Kasumi-1 (cell line): ENCODE data around the gene GOLGA8A.
"Not testable (repeated sequence)": the region's sequence is repeated elsewhere in the genome, so short reads cannot be mapped to it uniquely, and the experiment has no call there.

Experiments
- DNase-seq, 2 experiments: peaks; one replicate each; lab custom pipeline; 2025; lab: John Stamatoyannopoulos, UW

GOLGA8A gene, protein sequence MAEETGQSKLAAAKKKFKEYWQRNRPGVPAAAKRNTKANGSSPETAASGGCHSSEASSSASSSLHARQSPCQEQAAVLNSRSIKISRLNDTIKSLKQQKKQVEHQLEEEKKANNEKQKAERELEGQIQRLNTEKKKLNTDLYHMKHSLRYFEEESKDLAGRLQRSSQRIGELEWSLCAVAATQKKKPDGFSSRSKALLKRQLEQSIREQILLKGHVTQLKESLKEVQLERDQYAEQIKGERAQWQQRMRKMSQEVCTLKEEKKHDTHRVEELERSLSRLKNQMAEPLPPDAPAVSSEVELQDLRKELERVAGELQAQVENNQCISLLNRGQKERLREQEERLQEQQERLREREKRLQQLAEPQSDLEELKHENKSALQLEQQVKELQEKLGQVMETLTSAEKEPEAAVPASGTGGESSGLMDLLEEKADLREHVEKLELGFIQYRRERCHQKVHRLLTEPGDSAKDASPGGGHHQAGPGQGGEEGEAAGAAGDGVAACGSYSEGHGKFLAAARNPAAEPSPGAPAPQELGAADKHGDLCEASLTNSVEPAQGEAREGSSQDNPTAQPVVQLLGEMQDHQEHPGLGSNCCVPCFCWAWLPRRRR

DNA sequence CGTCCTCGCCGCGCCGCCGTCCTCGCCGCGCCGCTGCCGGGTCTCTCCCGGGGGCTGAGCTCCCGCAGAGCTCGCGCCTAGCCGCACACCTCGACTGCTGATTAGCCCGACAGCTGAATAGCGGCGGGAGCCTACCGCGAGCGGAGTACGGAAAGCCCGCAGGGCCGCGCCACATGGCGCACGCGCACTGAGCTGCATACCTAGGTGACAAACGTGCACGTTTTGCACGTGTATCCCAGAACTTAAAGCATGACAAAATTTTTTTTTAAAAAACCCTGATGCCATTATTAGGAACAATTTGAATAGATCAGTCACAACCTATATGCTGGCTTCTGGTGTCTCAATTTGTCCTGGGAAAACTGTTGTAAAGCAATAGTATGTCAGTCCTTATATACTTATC, at the start of gene GOLGA8A:
GOLGA8A (minus strand) TSS at position 122 of the 400 bp plus-strand sequence. CDS start 48,117 bp downstream, outside the sequence.
- DNase-seq, result no peak

DNA sequence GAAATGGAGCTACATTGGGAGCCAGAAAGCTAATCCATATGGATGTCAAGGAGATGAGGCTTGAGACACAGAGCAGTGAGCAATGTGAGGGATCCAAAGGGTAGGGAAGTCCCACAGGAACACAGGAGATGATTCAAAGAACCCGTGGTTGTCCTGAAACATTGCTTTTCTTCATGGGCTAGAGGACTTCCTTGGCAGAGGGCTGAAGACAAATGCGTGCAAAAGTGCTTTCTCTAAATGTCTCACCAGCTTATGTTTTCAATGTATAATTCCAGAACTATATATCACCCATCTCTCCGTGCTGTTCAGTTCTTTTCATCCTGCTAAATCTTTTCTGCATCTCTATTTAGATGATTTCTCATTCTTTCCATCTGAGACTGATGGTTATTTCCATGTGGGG, 46.0 kb upstream of the GOLGA8A start:
- DNase-seq, result no peak

DNA sequence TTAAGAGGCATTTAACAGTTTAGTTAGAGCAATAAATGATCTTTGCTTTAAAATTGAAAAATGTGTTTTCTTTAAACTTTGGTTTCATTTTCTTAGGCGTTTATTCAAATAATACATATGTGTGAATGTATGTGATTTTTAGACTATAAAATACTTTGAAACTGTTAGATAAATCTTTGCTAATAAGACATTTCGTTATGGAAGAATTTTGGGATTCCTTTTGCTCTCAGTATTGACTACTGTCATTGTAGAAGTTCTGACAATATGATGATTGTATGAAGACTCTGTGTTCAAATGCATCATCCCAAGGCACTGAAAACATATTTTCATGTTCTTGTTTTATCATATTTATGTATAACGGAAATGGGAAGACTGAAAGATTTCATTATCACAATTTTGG, 43.8 kb upstream of the GOLGA8A start:
- DNase-seq, result no peak

DNA sequence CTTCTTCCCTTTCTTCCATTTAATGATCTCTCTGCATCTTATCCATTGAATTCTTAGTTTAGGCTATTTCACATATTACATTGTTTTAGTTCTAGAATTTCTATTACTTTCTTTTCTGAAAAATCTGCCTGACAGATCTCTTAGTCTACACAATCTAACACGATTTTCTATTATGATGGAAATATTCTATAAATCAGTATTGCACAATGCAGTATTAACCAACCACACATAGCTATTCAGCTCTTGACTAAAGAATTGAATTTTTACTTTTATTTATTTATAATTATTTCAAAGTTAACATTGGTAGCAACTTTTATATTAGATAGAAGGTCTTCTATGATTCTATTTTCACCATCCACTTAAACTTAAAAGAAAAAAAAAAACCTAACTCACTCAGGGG, 36.2 kb upstream of the GOLGA8A start:
- DNase-seq, result no peak

DNA sequence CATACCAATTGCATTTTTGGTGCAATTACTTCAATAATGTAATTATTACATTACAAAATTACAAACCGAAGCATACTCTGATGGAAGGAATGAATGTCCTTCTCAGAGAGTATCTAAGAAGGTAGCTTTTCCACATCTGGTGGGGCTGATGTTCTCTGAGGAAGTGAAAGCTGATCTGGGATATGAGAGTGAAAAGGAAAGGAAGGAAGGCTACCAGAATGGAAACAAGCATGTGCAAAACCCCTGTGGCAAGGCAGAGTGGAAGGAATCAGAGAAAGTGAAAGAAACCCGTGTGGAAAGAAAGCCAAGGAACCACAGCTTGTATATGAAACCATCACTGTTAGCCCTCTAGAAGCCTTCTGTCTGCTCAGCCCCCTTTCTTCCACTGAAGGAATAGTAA, 35.3 kb upstream of the GOLGA8A start:
- no peak for DNase-seq

DNA sequence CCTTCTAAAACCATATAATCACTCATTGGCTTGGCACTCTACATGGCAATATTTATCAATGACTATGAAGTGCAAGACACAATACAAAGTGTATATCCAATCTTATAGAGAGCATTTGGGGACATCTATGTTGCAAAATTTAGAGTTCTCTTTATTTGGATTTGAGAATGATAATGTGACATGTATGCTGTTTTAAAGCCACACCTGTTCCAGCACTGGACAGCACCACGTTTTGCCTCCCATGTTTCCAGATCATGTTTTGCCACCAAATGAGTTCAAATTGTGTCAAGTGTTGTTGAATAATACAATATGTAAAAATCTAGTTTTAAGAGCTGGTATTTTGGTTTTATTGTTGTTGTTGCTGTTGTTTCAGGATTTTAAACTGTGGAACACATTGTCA, 33.3 kb upstream of the GOLGA8A start:
- DNase-seq, result no peak

DNA sequence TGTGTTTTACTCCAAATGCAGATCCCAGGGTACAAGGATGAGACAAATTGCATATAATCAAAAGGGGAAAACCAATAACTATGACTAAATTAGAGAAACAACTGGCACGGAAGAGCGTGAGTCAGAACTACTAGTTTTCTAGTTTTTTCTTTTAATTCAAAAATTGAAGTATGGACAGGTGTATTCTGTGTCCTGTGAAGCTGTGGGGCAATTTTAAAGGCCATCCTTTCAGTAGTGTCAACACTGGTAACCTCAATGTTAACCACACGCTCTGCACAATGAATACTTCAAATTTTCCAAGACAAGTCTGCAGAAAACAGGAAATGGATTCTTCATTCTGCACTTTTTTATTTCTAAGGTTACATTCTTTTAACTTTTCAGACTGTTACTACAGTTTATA, 32.5 kb upstream of the GOLGA8A start:
- no peak for DNase-seq

DNA sequence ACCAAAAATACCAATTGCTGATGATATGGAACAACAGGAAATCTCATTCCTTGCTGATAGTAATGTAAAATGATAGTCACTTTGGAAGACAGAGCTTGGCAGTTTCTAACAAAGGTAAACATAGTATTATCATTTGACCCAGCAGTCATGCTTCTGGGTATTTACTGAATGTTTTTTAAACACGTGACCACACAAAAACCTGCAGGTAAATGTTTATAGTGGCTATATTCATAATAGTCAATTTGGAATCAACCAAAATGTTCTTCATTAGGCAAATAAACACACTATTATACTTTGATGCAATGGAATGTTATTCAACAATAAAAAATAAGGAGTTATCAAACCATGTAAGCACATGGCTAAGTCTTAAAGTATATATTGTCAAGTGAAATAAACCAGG, 24.1 kb upstream of the GOLGA8A start:
- no peak for DNase-seq

DNA sequence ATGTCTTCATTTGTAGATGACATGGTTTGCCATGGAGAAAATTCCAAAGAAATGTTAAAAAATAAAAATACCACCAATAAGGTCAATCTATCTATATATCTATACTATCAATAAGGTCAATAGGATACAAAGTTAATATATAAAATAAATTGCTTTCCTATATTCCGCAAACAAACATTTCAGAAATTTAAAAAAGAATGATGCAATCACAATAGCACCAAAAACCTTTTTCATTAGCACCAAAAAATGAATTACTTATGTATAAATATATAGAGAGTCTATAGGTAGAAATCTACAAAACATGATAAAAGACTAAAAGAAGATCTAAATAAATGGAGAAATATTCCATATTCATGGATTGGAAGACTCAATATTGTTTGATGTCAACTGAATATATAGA, 22.8 kb upstream of the GOLGA8A start:
- DNase-seq, result no peak

DNA sequence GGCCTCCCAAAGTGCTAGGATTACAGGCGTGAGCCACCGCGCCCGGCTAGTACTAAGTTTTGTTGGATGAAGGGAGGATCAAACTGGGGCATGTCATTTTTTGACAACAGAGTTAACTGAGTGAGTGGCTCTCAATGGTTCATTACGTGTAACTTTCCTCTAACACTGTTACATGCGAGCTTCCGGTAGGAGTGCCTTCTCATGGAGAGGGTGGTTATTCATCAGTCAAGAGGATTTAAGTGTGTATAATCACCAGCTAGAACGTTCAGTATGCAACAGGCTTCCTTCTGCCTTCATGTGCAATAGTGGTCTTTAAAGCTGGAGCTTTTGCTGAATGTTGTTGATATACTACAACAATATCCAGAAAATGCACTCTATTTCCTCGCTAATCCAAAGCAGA, 19.1 kb upstream of the GOLGA8A start:
- DNase-seq, result no peak

DNA sequence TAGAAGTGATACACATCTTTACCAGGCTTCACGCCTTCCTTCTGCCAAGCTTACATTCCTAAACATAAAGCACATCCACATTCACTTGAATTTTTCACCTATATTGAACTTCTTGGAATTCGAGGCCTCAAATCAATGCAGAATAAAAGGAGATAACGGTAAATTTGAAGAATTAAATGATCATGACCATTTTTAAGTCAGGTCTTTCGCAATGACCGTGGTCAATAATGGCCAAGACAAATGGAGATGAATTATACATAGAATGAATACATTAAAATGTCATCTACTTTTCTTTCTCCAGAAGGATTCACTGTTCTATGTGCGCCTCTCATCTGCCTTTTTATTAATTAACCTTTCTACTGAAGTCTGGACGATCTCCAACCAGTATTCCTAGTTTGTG, 5.3 kb upstream of the GOLGA8A start:
- DNase-seq, result no peak

DNA sequence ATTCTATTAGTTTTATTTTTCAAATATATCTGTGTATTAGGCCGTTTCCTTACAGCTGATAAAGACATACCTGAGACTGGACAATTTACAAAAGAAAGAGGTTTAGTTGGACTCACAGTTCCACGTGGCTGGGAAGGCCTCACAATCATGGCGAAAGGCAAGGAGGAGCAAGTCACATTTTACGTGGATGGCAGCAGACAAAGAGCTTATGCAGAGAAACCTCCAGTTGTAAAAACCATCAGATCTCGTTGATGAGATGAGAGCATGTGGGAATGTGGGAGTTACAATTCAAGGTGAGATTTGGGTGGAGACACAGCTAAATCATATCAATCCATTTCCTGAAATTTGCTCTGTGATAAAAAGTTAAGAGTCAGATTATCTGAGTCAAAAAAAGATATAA, 2.3 kb upstream of the GOLGA8A start:
- DNase-seq, result no peak

DNA sequence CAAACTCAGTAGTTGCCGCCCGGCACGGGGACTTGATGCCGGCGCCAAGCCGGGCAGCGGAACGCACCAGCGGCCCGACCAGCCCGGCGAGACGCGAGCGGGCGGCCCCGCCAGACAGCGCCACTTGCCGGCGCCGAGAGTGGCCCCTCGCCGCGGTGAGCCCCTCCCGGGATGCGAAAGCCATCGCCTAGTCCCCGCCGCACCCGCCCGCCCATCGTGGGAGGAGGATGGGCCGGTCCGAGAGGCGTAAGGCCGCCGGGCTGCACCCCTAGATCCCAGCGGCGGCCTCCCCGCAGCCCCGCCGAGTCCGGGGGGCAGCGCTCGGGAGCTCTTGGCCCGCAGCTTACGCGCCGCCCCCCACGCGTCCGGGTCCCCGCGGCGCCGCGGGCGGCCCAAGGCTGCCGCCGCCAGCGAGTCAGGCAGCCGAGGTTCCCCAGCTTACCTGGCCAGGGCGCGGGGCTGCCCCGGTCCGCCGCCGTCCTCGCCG, 609 bp downstream of the GOLGA8A start:
- no peak for DNase-seq

DNA sequence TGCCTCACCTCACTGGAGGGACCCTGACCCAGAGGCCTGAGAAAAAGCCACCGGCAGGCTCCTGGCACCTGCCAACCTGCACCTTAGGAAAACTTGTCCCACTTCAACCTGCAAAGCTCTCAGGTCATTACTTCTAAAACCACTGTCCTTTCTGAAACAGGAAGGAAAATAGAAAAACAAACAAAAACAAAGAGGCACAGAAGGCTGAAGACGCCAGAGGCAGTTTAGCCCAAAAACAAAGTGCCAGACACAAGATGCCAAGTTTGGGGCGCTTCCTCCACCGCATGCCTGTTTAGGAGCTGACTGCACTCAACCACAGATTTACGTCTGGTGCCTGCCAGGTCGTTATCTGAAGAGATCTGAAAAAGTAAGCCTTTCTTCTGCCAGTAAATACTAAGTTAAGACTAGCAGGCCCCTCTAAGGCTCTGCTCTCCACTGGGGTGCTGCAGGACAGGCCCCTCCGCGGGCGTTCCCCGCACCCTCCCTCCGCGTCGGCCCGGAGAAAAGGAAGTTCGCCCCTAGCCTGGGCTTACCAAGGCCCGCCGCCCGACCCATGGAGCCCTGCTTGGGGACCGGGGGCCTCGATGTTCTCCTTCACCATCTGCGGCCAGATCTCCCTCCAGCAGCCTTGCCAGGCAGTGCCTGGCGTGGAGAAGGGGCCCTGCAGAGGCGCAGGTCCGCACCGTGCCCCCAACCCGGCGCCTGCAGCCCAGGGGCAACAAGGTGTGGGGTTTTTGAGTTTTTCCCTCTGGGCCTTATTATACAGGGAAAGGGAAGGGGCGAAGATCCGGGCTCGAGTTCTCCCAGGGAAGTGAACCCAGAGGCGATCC, 1.3 kb downstream of the GOLGA8A start:
- no peak for DNase-seq

DNA sequence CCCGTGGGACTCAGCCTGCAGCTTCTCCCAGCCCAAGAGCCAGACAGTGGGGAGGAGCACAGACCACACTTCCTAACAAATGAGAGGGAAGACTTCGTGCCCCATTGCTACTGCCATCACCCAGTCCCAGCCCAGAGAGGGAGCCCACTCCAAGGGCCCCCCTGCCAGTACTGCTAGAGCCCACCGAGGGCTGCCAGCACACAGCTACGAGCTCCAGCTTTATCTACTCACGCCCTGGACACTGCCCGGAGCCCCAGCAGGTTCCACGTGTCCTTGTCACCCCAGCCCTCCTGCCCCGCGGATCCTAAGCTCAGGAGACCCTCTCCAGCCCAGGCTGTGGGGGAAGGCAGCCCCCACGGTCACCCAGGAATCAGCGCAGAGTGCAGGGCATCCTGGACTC, 1.9 kb downstream of the GOLGA8A start:
- no peak for DNase-seq

DNA sequence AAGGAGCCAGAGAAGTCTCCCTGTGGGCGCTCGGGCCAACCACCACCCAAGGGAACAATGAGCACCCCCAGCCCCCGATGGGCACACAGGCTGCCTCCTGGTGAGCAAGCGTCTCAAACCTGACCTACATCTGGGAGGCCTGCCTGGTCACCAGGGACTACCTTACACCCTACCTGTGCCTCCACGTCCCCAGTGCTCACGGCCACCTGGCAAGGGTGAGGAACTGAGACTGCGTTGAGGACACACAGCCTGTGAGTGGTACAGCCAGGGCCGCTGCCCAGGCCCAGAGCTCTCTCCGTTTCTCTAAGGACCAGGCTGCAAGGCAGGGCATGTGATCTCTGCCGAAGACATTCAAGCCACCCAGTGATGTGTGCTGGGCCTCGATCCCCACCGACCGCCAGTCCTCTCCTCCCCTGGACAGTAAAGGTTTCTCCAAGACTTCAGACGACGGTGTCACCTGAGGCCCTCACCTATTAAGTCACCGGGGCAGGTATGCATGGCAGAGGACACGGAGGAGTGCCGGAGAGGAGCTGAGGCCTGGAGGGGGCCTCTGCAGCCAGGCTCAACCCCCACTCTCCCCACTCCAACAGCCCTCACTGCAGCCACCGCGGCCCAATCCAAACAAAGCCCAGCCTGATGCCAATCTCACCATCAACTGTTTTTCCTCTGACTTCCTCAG, 2.8 kb downstream of the GOLGA8A start:
- no peak for DNase-seq

DNA sequence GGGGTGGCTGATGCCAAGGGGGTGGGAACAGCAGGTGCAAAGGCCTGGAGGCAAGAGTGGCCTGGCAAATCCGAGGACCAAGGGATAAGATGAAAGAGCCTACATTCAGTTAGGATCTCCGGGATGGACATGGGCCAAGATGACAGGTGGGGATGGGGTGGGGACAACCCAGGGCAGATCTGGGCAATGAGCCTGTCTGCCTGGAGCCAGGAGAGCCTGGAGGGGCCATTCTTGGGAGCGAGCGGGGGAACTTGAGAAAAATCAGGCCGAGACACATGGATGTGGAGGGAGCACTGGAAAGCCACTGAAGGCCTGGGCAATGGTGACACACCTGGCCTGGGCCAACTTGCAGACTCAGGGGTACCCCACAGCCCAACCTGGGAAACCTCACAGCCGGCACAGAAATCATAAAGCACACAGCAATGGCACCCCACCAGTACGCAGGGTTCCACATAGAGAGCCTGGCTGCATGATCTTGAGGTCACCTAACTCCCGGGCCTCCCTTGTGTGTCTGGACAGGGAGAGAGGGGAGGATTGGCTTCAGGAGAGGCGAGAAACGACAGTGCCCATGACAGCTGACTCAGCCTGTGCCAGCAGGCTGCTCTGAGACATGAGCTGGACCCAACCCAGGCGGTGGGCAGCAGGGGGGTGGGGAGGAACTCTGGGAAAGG, 3.5 kb downstream of the GOLGA8A start:
- DNase-seq, result not testable (repeated sequence)

DNA sequence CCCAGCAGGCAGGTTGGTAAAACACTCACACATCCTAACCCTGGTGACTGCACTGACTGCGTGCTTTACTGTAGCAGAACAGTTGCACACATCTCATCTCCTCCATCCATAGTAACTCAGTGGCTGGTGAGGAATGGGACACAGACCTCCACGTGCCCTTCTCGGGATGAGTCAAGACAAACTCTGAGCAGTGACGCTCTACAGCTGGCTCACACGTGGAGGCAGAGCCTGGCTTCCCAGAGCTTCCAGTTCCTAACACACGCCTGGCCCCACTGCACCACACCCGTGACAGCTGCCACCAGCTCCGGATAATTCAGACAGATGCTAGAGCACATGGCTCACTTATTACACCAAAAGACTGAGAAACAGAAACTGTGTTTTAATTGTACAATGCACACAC, 7.0 kb downstream of the GOLGA8A start:
- DNase-seq, result not testable (repeated sequence)

DNA sequence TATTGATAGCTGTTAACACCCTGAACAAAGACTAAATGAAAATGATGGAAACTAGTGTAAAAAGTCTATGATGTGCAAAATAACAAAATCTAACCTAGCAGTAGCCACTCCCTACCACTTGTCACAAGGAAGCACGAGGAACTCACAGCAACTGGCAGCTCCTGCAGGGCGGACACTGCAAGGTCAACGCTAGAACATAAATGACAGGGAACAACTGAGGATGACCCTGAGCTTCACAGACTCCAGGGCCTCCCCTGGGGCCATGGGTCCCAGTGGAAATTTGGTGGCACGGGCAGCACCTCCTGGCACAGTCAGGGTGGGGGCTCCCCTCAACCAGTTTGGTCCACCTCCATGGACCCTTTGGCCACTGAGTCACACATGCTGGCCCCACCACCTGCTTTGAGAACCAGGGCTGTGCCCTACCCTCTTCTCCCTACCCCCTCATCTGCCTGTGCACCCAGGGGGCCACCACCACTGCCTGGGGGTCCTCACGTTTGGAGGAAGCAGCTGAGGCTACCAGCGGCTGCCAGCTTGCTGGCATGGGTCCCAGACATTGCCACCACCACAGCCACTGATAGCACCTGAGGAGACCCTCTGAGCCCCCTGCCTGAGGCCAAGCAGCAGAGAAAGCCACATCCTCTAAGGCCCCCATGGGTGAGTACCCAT, 14.1 kb downstream of the GOLGA8A start:
- not testable (repeated sequence) for DNase-seq

DNA sequence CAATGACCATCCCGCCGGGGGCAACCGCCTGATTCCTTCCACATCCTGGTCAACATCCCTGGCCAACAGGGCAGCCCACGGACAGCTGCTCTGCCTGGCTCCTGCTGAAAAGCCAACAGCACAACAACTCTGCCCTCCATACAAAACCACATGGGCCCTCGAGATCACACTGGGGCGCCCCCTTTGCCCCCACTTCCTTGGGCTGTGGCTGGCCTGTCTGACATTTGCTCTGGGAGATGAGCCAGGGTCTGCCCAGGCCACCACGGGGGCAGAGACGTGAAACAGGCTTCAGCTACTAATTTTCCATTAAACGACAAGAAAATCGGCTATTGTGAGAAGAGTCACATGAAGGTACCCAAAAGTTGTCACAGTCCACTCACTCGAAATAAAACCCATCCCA, 16.7 kb downstream of the GOLGA8A start:
- DNase-seq, result not testable (repeated sequence)

DNA sequence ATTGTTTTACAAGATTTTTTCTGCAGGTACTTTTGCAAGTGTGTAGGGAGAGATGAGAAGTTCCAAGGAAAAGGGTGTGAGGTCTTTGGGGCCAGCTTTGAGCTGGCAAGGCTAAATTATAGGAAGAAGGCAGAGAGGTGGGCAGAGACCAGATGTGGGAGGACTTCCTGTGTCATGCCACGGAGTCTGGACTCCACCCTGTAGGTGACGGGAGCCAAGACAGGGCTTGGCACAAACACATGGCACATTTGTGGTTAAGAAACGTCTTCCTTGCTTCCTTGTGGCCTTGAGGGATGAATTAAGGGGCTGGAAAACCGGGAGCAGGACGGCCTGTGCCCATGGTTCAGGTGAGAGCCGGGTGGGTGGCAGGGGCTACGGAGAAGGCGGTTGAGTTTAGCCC, 19.2 kb downstream of the GOLGA8A start:
- DNase-seq, result not testable (repeated sequence)
